ENCODE results near the gene COL28A1. TPM values are rescaled to one million over a fixed set of nuclear protein-coding genes. Genes with fewer than 3 reads are reported as not detected.
A peak's percentile ranks its signal among the peaks of the same experiment; 100 is the strongest.

Gene COL28A1
- total and polyA plus RNA-seq, 2 of the 13 experiments (the other 11 are each of a cell fraction or from before 2014, with no cell fraction given): 0.07 to 0.15 TPM

DNA sequence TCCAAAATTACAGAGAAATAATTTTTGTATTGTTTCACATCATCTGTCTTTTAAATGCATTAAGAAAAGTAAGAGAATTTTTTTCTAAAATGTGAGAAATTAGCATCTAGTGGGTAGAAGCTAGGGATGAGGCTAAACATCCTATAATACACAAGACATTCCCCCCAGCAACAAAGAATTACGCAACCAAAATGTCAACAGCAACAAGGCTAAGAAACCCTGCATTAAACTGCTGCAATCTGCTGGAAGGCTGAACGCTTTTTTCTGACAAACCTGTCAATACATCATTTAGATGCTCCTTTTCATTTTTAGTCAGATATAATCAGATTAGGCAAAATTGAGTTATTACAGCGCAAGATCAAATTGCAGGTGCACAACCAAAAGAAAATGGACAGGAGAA lies 191.1 kb downstream of the COL28A1 start:
- no peak overlapping the region for H2AFZ ChIP-seq (ENCODE audit: low read length)
- H3K4me2 ChIP-seq (ENCODE audit: low read depth, low read length): no peak overlapping the region
- no peak for FAIRE-seq
- H3K4me1 ChIP-seq (ENCODE audit: insufficient read depth, low read length): no peaks in the 10 kb centered on the region
- no peak for ATAC-seq
- intact Hi-C loops (cut with micrococcal nuclease; ENCODE audit: unreplicated experiment) (no loop called here), in situ Hi-C loops (cut with HindIII; ENCODE audit: extremely low pct_ligation_motif_present, low pct_unique_long_range_greater_than_20kb) (no loop called here)
- no peaks in the 10 kb centered on the region for H3K79me2 ChIP-seq (ENCODE audit: insufficient read depth, low read length)
- no peak overlapping the region for H3K4me3 ChIP-seq (replicated peaks in 1 of 3; ENCODE audit: insufficient read depth in 1 of 3, low read depth in 2 of 3, low read length in 3 of 3)
- CTCF ChIA-PET (ENCODE audit: low intra/inter-chr PET ratio, low total read pairs): no interaction called here
- no peaks in the 10 kb centered on the region for H4K20me1 ChIP-seq (ENCODE audit: insufficient read depth, low read length)
- no peaks in the 10 kb centered on the region for H3K27me3 ChIP-seq (ENCODE audit: control insufficient read depth in 1 of 2, insufficient read depth in 2 of 2, low read length in 2 of 2)
- H3K27ac ChIP-seq (ENCODE audit: extremely low read length, insufficient read depth, low read length): no peak overlapping the region
- no peaks in the 10 kb centered on the region for H3K9me3 ChIP-seq (ENCODE audit: low read length)
- no peak for DNase-seq (ENCODE audit: low spot score)
- TF ChIP-seq ZNF7 (CRISPR knock-in tag; IDR thresholded peaks at IDR 0.05): no peak
- no peak for TF ChIP-seq SMAD1 (CRISPR knock-in tag; IDR thresholded peaks at IDR 0.05; ENCODE audit: borderline replicate concordance, low read depth)
- TF ChIP-seq WIZ (CRISPR knock-in tag; IDR thresholded peaks at IDR 0.05): no peak
- TF ChIP-seq CEBPG (CRISPR knock-in tag; IDR thresholded peaks at IDR 0.05): peak; percentile 53; the same call in 1 of the 2 replicates
- TF ChIP-seq CEBPB (IDR thresholded peaks at IDR 0.05; ENCODE audit: borderline replicate concordance, low read depth, low read length): peak; percentile 77
- H3K36me3 ChIP-seq (replicated peaks in 1 of 2; ENCODE audit: control insufficient read depth in 1 of 2, insufficient read depth in 2 of 2, low read length in 2 of 2): no peaks in the 10 kb centered on the region
- POLR2A ChIA-PET: no interaction called here
- 4% methylated on average over 3 of the region's 3 CpGs for WGBS (ENCODE audit: low lambda C conversion rate)
- no TSS peak for BruUV-seq (replicated peaks)
- no peak overlapping the region for H3K9ac ChIP-seq (ENCODE audit: insufficient read depth, low read depth, low read length)

DNA sequence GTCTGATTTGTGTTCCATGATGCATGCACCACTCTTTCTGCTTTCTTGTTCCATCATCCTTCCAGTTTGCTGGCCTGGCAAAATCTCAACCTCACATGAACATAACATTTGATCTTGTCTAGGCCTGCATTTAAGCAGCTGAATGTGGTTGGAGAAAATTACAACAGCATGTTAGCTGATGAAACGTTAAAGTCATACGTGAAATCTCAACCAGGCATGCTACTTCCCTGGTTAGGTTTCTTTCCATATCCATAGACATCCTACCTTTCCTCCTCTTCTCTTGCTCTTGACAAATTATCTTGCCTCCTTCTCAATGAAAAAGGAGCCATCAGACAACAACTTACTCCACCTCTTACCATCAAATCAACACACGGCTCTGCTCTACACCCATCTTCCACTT lies 199.8 kb downstream of the COL28A1 start:
- no peak for ATAC-seq
- CTCF ChIA-PET (ENCODE audit: low intra/inter-chr PET ratio, low total read pairs): no interaction called here
- no TSS peak for BruUV-seq (replicated peaks)
- Histone ChIP-seq H3K27ac (ENCODE audit: extremely low read length, insufficient read depth, low read length) (no peak overlapping the region), H3K27me3 (ENCODE audit: control insufficient read depth in 1 of 2, insufficient read depth in 2 of 2, low read length in 2 of 2) (no peaks in the 10 kb centered on the region), H3K4me2 (ENCODE audit: low read depth, low read length) (no peak overlapping the region), H3K79me2 (ENCODE audit: insufficient read depth, low read length) (no peaks in the 10 kb centered on the region), H3K9ac (ENCODE audit: insufficient read depth, low read depth, low read length) (no peak overlapping the region), H4K20me1 (ENCODE audit: insufficient read depth, low read length) (no peaks in the 10 kb centered on the region), H3K4me1 (ENCODE audit: insufficient read depth, low read length) (no peaks in the 10 kb centered on the region), H3K4me3 (replicated peaks in 1 of 3; ENCODE audit: insufficient read depth in 1 of 3, low read depth in 2 of 3, low read length in 3 of 3) (no peak overlapping the region), H3K36me3 (replicated peaks in 1 of 2; ENCODE audit: control insufficient read depth in 1 of 2, insufficient read depth in 2 of 2, low read length in 2 of 2) (no peaks in the 10 kb centered on the region), H3K9me3 (ENCODE audit: low read length) (no peaks in the 10 kb centered on the region), H2AFZ (ENCODE audit: low read length) (no peak overlapping the region)
- in situ Hi-C loops (cut with HindIII; ENCODE audit: extremely low pct_ligation_motif_present, low pct_unique_long_range_greater_than_20kb) (no loop called here), intact Hi-C loops (cut with micrococcal nuclease; ENCODE audit: unreplicated experiment) (no loop called here)
- no peak for DNase-seq (ENCODE audit: low spot score)
- no peak for FAIRE-seq
- TF ChIP-seq SMARCC2 (IDR thresholded peaks at IDR 0.05): no peak
- TF ChIP-seq POLR2AphosphoS5 (IDR thresholded peaks at IDR 0.05; ENCODE audit: low read depth, low read length): no peak
- TF ChIP-seq, protein P1, sequence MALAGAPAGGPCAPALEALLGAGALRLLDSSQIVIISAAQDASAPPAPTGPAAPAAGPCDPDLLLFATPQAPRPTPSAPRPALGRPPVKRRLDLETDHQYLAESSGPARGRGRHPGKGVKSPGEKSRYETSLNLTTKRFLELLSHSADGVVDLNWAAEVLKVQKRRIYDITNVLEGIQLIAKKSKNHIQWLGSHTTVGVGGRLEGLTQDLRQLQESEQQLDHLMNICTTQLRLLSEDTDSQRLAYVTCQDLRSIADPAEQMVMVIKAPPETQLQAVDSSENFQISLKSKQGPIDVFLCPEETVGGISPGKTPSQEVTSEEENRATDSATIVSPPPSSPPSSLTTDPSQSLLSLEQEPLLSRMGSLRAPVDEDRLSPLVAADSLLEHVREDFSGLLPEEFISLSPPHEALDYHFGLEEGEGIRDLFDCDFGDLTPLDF (CRISPR knock-in tag; IDR thresholded peaks at IDR 0.05): no peak
- TF ChIP-seq ZNF607 (CRISPR knock-in tag; IDR thresholded peaks at IDR 0.05; ENCODE audit: borderline replicate concordance): no peak
- POLR2A ChIA-PET: no interaction called here
- WGBS (ENCODE audit: low lambda C conversion rate): 26% methylated on average over 3 of the region's 3 CpGs

All from HepG2 (cell line).